HepG2 (cell line): Measurements from ENCODE around the gene DCUN1D2. TPM values are rescaled to one million over a fixed set of nuclear protein-coding genes. Genes with fewer than 3 reads are reported as not detected.

Experiments
- ATAC-seq: fragments of 200-7000 bp; cut with Tn5 transposase; 3 replicates; pipeline ENCODE4 v1.9.1; 2020; ENCODE audit warnings: mild to moderate bottlenecking, moderate library complexity
- BruUV-seq: library from RNA; stranded (reverse); fragments of 400-500 nt; replicated peaks from 2 replicates; lab custom pipeline; 2021; lab: Mats Ljungman, UMichigan
- CTCF ChIA-PET: fragments of 300-600 bp; formaldehyde crosslinking; extraction: SDS; loops from one replicate; lab custom pipeline; 2021; ENCODE audit warnings: low total read pairs, inconsistent platforms, low intra/inter-chr PET ratio; lab: Yijun Ruan, JAX
- POLR2A ChIA-PET: fragments of 350-600 bp; sonication (Branson Sonifier 250); formaldehyde crosslinking; loops from one replicate; lab custom pipeline; 2020; ENCODE audit warnings: antibody characterized with exemption, inconsistent platforms; lab: Yijun Ruan, JAX
- DNase-seq: peaks from one replicate; pipeline ENCODE4 v3.0.0-alpha.2; 2015; ENCODE audit warnings: low spot score
- FAIRE-seq: peaks from 3 replicates; lab custom pipeline; 2011; peaks lifted over from hg19 to GRCh38; lab: Jason Lieb, UNC
- H2AFZ ChIP-seq: one replicate; pipeline ENCODE4 v1.6.1; 2011; ENCODE audit warnings: low read length, inconsistent platforms
- H3K27ac ChIP-seq: fragments of 300-600 bp; 3 replicates; pipeline ENCODE4 v1.8.0; 2011; ENCODE audit warnings: mixed run types, mild to moderate bottlenecking, mixed read lengths, low read length, inconsistent platforms; ENCODE audit not compliant: insufficient read depth; ENCODE audit errors: extremely low read length
- H3K27me3 ChIP-seq, 2 experiments: fragments of 200-600 bp in 1 of 2; 2 replicates in 1 of 2; 3 replicates in 1 of 2; pipeline versions ENCODE4 v1.6.0 to v1.8.0; 2011; ENCODE audit warnings: low read length in 2 of 2, mild to moderate bottlenecking in 2 of 2, moderate library complexity in 2 of 2, inconsistent platforms in 1 of 2; ENCODE audit not compliant: insufficient read depth in 2 of 2, control insufficient read depth in 1 of 2
- H3K36me3 ChIP-seq, 2 experiments: fragments of 200-600 bp in 1 of 2; replicated peaks in 1 of 2; 2 replicates in 1 of 2; 3 replicates in 1 of 2; pipeline versions ENCODE4 v1.5.1 to v1.8.0; 2011; ENCODE audit warnings: low read length in 2 of 2, inconsistent platforms in 1 of 2; ENCODE audit not compliant: insufficient read depth in 2 of 2, control insufficient read depth in 1 of 2
- H3K4me1 ChIP-seq: 2 replicates; pipeline ENCODE4 v1.5.1; 2012; ENCODE audit warnings: low read length, inconsistent platforms; ENCODE audit not compliant: insufficient read depth
- H3K4me2 ChIP-seq: 2 replicates; pipeline ENCODE4 v1.6.0; 2011; ENCODE audit warnings: low read depth, low read length, inconsistent platforms
- H3K4me3 ChIP-seq, 3 experiments: fragments of 200-600 bp in 1 of 3; sonication (generic), shearing (Covaris generic) in 1 of 3; replicated peaks in 1 of 3; 2 replicates each; pipeline ENCODE4 v1.5.1; 2011 to 2016; ENCODE audit warnings: low read length in 3 of 3, inconsistent platforms in 2 of 3, low read depth in 2 of 3, mild to moderate bottlenecking in 2 of 3, control low read depth in 1 of 3, mixed read lengths in 1 of 3; ENCODE audit not compliant: insufficient read depth in 1 of 3
- H3K79me2 ChIP-seq: one replicate; pipeline ENCODE4 v1.6.1; 2011; ENCODE audit warnings: low read length, inconsistent platforms; ENCODE audit not compliant: insufficient read depth
- H3K9ac ChIP-seq: 2 replicates; pipeline ENCODE4 v1.6.0; 2011; ENCODE audit warnings: mild to moderate bottlenecking, low read depth, low read length, inconsistent platforms; ENCODE audit not compliant: insufficient read depth
- H3K9me3 ChIP-seq: 2 replicates; pipeline ENCODE4 v1.5.1; 2012; ENCODE audit warnings: mild to moderate bottlenecking, low read length
- H4K20me1 ChIP-seq: 2 replicates; pipeline ENCODE4 v1.6.0; 2011; ENCODE audit warnings: inconsistent platforms, mild to moderate bottlenecking, low read length, moderate library complexity; ENCODE audit not compliant: insufficient read depth
- AHR ChIP-seq: IDR thresholded peaks from 2 replicates; pipeline ENCODE4 v1.6.1; 2018; ENCODE audit warnings: missing genetic modification reagents, missing compliant biosample characterization
- ERF ChIP-seq: IDR thresholded peaks from 2 replicates; pipeline ENCODE4 v1.6.1; 2018; ENCODE audit warnings: missing biosample characterization, missing genetic modification reagents
- PAX8 ChIP-seq: sonication (generic); formaldehyde crosslinking; IDR thresholded peaks from 2 replicates; pipeline ENCODE4 v1.8.0; 2022; ENCODE audit warnings: mild to moderate bottlenecking, missing genetic modification reagents, borderline replicate concordance
- PHF20 ChIP-seq: sonication (generic); formaldehyde crosslinking; IDR thresholded peaks from 2 replicates; pipeline ENCODE4 v1.5.0; 2020; ENCODE audit warnings: mild to moderate bottlenecking, missing genetic modification reagents
- RBM22 ChIP-seq: fragments of 200-400 bp; formaldehyde crosslinking; optimal IDR thresholded peaks from 2 replicates; pipeline ENCODE3; 2017; ENCODE audit warnings: mild to moderate bottlenecking, low read length, moderate library complexity
- ZNF430 ChIP-seq: sonication (generic); formaldehyde crosslinking; IDR thresholded peaks from 2 replicates; pipeline ENCODE4 v1.9.0; 2021; ENCODE audit warnings: mild to moderate bottlenecking, missing genetic modification reagents
- ZNF484 ChIP-seq: sonication (generic); formaldehyde crosslinking; IDR thresholded peaks from 2 replicates; pipeline ENCODE4 v1.5.1; 2020; ENCODE audit warnings: mild to moderate bottlenecking, low read depth, missing genetic modification reagents, borderline replicate concordance
- ZNF562 ChIP-seq: sonication (generic); formaldehyde crosslinking; IDR thresholded peaks from 2 replicates; pipeline ENCODE4 v1.8.0; 2022; ENCODE audit warnings: missing genetic modification reagents, borderline replicate concordance
- WGBS: methylation state at CpG from one replicate; pipeline ENCODE4 v1.1.6; 2017; ENCODE audit warnings: low lambda C conversion rate; 5-methylcytosine and 5-hydroxymethylcytosine counted together
- in situ Hi-C: cut with HindIII; loops from 2 replicates; pipeline ENCODE4 v1.10.0; 2017; ENCODE audit warnings: low pct_unique_long_range_greater_than_20kb; ENCODE audit not compliant: extremely low pct_ligation_motif_present
- intact Hi-C: fragments of 100-400 bp; cut with micrococcal nuclease; formaldehyde crosslinking; loops from one replicate; pipeline ENCODE4 v1.10.0; 2022; ENCODE audit not compliant: unreplicated experiment
- polyA plus RNA-seq, 8 experiments: library from polyadenylated mRNA; depleted of rRNA in 3 of 8; stranded (reverse) in 7 of 8; unstranded in 1 of 8; fragments of >200 nt; fragmentation: Illumina TruSeq in 4 of 8; extraction: Trizol in 4 of 8; gene quantifications; 2 replicates each; pipeline versions ENCODE4 v1.2.1 to v1.2.3, GENCODE V29; 2011 to 2016; ENCODE audit warnings: low read depth in 4 of 8, missing spikeins in 1 of 8, mixed read lengths in 1 of 8; ENCODE audit not compliant: insufficient read depth in 1 of 8
- total RNA-seq, 5 experiments: library from RNA; depleted of rRNA; stranded (reverse); fragments of >200 nt; fragmentation: Illumina TruSeq; extraction: Trizol; gene quantifications; 2 replicates each; pipeline ENCODE4 v1.2.3, GENCODE V29; 2016; ENCODE audit warnings: low read depth in 1 of 5
- TF ChIP-seq, protein P1 (sequence below): sonication (generic); formaldehyde crosslinking; IDR thresholded peaks from one replicate; pipeline ENCODE4 v1.5.1; 2020; ENCODE audit warnings: mild to moderate bottlenecking, missing genetic modification reagents; ENCODE audit errors: not compliant biosample characterization

Gene DCUN1D2
- total and polyA plus RNA-seq, 2 of the 13 experiments (the other 11 are each of a cell fraction or from before 2014, with no cell fraction given) = 9.1 to 9.6 TPM

- 95% methylated on average over 12 of the region's 12 CpGs for WGBS
- DNase-seq = no peak
- POLR2A ChIA-PET = no interaction called here
These were observed 43.8 kb upstream of the DCUN1D2 start for GRCh38 chr13:113534236-113534860.

GRCh38 chr13:113533161-113533840, 42.8 kb upstream of the DCUN1D2 start:
- no peaks in the 10 kb centered on the region for H4K20me1 ChIP-seq
- no peak for TF ChIP-seq RBM22
- no peak for TF ChIP-seq PHF20
- TF ChIP-seq, protein P1, sequence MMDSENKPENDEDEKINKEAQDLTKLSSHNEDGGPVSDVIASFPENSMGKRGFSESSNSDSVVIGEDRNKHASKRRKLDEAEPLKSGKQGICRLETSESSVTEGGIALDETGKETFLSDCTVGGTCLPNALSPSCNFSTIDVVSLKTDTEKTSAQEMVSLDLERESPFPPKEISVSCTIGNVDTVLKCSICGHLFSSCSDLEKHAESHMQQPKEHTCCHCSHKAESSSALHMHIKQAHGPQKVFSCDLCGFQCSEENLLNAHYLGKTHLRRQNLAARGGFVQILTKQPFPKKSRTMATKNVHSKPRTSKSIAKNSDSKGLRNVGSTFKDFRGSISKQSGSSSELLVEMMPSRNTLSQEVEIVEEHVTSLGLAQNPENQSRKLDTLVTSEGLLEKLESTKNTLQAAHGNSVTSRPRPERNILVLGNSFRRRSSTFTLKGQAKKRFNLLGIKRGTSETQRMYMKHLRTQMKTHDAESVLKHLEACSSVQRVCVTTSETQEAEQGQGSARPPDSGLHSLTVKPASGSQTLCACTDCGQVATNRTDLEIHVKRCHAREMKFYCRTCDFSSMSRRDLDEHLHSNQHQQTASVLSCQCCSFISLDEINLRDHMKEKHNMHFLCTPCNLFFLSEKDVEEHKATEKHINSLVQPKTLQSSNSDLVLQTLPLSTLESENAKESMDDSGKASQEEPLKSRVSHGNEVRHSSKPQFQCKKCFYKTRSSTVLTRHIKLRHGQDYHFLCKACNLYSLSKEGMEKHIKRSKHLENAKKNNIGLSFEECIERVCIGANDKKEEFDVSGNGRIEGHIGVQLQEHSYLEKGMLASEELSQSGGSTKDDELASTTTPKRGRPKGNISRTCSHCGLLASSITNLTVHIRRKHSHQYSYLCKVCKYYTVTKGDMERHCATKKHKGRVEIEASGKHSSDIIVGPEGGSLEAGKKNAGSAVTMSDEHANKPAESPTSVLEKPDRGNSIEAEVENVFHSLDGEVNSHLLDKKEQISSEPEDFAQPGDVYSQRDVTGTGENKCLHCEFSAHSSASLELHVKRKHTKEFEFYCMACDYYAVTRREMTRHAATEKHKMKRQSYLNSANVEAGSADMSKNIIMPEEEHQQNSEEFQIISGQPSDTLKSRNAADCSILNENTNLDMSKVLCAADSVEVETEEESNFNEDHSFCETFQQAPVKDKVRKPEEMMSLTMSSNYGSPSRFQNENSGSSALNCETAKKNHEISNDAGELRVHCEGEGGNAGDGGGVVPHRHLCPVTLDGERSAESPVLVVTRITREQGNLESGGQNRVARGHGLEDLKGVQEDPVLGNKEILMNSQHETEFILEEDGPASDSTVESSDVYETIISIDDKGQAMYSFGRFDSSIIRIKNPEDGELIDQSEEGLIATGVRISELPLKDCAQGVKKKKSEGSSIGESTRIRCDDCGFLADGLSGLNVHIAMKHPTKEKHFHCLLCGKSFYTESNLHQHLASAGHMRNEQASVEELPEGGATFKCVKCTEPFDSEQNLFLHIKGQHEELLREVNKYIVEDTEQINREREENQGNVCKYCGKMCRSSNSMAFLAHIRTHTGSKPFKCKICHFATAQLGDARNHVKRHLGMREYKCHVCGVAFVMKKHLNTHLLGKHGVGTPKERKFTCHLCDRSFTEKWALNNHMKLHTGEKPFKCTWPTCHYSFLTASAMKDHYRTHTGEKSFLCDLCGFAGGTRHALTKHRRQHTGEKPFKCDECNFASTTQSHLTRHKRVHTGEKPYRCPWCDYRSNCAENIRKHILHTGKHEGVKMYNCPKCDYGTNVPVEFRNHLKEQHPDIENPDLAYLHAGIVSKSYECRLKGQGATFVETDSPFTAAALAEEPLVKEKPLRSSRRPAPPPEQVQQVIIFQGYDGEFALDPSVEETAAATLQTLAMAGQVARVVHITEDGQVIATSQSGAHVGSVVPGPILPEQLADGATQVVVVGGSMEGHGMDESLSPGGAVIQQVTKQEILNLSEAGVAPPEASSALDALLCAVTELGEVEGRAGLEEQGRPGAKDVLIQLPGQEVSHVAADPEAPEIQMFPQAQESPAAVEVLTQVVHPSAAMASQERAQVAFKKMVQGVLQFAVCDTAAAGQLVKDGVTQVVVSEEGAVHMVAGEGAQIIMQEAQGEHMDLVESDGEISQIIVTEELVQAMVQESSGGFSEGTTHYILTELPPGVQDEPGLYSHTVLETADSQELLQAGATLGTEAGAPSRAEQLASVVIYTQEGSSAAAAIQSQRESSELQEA (CRISPR knock-in tag) = no peak
- TF ChIP-seq ERF (CRISPR knock-in tag) = no peak
- no peak for TF ChIP-seq ZNF430 (CRISPR knock-in tag)
- no peak for TF ChIP-seq ZNF484 (CRISPR knock-in tag)
- no peak for TF ChIP-seq ZNF562 (CRISPR knock-in tag)

More at GRCh38 chr13:113534236-113534860, 43.8 kb upstream of the DCUN1D2 start:
- H3K36me3 ChIP-seq = peaks cover 11 to 29% of the 10 kb centered on the region in 2 experiments; a peak in 4 of 5 replicates
- intact Hi-C loops = no loop called here
- no peaks in the 10 kb centered on the region for H3K27me3 ChIP-seq
- BruUV-seq = no TSS peak
- no peak for FAIRE-seq
- no peaks in the 10 kb centered on the region for H3K9me3 ChIP-seq
- H3K27ac ChIP-seq = no peak overlapping the region
- no peaks in the 10 kb centered on the region for H3K4me1 ChIP-seq
- in situ Hi-C loops = no loop called here
- no peak for TF ChIP-seq AHR (CRISPR knock-in tag)
- no peak for TF ChIP-seq PAX8 (CRISPR knock-in tag)
- H4K20me1 ChIP-seq = no peaks in the 10 kb centered on the region
- H3K79me2 ChIP-seq = no peaks in the 10 kb centered on the region
- CTCF ChIA-PET = no interaction called here
- H3K4me2 ChIP-seq = no peak overlapping the region
- no peak overlapping the region for H3K9ac ChIP-seq
- H3K4me3 ChIP-seq = no peak overlapping the region
- H2AFZ ChIP-seq = no peak overlapping the region
- ATAC-seq = no peak

More at GRCh38 chr13:113533161-113533840, 42.8 kb upstream of the DCUN1D2 start:
- in situ Hi-C loops (no loop called here), intact Hi-C loops (no loop called here)
- ChIA-PET POLR2A (no interaction called here), CTCF (no interaction called here)
- no peaks in the 10 kb centered on the region for H3K79me2 ChIP-seq
- no peak for DNase-seq
- no peak for ATAC-seq
- WGBS = 97% methylated on average over 24 of the region's 24 CpGs
- no peak overlapping the region for H3K9ac ChIP-seq
- no peak overlapping the region for H2AFZ ChIP-seq
- FAIRE-seq = no peak
- no peak overlapping the region for H3K4me2 ChIP-seq
- H3K27ac ChIP-seq = no peak overlapping the region
- BruUV-seq = no TSS peak
- no peaks in the 10 kb centered on the region for H3K27me3 ChIP-seq
- no peaks in the 10 kb centered on the region for H3K9me3 ChIP-seq
- H3K4me1 ChIP-seq = no peaks in the 10 kb centered on the region
- no peak overlapping the region for H3K4me3 ChIP-seq
- H3K36me3 ChIP-seq = peaks cover 13 to 34% of the 10 kb centered on the region in 2 experiments; a peak in 4 of 5 replicates
